Measurements from ENCODE around the gene TBC1D2B. TPM values are rescaled to one million over a fixed set of nuclear protein-coding genes. Genes with fewer than 3 reads are reported as not detected.
A peak's percentile ranks its signal among the peaks of the same experiment; 100 is the strongest.
"Not testable (repeated sequence)": the region's sequence is repeated elsewhere in the genome, so short reads cannot be mapped to it uniquely, and the experiment has no call there.

TBC1D2B gene
- total RNA-seq, 2 donors from 2014 or later = 54.0 to 58.5 TPM

DNA sequence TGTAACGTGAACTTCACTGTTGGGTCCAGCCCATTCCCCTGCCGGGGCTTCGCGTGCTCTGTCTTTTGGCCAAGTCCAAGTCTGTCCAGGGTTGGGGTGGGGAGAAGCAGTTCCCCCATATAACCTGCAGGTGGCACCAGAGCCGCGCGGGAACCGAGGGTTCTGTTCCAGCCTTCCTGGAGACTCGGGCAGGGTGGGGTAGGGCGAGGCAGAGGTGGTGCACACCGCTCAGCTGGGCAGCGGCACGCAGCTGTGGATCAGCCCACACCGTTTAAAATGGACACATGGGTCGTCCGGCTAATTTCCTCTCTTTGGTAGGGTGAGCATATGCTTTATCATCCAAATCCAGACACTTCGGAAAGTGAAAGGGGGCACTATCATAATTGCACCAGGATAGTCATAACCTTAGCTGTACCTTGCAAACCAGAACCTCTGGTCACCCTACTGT, 118.1 kb downstream of the TBC1D2B start:
- H3K4me3 ChIP-seq = peak overlapping the region; percentile 60
- H3K4me1 ChIP-seq (ENCODE audit: control insufficient read depth in 1 of 2, low read depth in 2 of 2) = no peaks in the 10 kb centered on the region
- H3K9me3 ChIP-seq = no peaks in the 10 kb centered on the region
- no peaks in the 10 kb centered on the region for H3K36me3 ChIP-seq
- ATAC-seq (ENCODE audit: insufficient number of reproducible peaks, low FRiP score, low read depth) (peak; percentile 88), DNase-seq (ENCODE audit: low spot score) (no peak)
- H3K27ac ChIP-seq = no peak overlapping the region
- TF ChIP-seq, protein P1, sequence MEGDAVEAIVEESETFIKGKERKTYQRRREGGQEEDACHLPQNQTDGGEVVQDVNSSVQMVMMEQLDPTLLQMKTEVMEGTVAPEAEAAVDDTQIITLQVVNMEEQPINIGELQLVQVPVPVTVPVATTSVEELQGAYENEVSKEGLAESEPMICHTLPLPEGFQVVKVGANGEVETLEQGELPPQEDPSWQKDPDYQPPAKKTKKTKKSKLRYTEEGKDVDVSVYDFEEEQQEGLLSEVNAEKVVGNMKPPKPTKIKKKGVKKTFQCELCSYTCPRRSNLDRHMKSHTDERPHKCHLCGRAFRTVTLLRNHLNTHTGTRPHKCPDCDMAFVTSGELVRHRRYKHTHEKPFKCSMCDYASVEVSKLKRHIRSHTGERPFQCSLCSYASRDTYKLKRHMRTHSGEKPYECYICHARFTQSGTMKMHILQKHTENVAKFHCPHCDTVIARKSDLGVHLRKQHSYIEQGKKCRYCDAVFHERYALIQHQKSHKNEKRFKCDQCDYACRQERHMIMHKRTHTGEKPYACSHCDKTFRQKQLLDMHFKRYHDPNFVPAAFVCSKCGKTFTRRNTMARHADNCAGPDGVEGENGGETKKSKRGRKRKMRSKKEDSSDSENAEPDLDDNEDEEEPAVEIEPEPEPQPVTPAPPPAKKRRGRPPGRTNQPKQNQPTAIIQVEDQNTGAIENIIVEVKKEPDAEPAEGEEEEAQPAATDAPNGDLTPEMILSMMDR (IDR thresholded peaks at IDR 0.05) = peak; percentile 98
- H3K27me3 ChIP-seq (replicated peaks; ENCODE audit: insufficient read depth) = no peaks in the 10 kb centered on the region

DNA sequence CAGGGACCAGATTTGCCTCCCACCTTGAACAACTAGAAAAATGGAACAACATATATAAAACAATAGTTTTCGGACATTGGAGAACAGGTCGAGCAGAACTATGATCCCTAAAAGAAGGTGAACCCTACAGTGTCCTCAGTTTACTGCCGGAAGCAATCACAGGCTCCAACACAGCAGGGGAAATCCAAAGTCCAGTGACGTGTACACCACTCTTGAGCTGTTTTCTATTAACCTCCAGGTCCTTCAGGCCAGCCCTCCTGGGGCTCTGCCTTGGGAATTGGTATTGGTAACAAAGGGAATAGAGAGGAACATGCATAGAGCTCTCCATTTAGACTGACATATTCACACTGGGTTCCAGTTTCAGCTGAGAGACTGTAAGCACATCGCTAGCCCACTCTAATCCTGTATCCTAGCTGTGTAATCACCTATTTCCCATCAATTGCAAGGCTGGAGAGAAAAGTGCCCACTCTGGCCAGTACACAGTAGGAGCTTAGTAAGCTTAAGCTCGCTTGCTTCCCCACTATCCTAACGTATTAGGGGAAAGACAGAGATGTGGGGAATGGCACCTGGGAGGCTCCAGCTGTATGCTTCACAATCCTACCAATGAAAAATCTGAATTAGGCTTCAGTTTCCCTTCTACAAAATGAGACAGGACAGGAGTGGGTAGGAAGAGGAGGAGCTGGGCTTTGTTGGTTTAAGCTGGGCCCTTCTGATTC, 118.6 kb downstream of the TBC1D2B start:
- H3K27me3 ChIP-seq (replicated peaks; ENCODE audit: insufficient read depth); H3K36me3 ChIP-seq; H3K27ac ChIP-seq; ATAC-seq (ENCODE audit: insufficient number of reproducible peaks, low FRiP score, low read depth); DNase-seq (ENCODE audit: low spot score); H3K9me3 ChIP-seq; H3K4me1 ChIP-seq (ENCODE audit: control insufficient read depth in 1 of 2, low read depth in 2 of 2): not testable (repeated sequence)
- peak overlapping the region; percentile 60 for H3K4me3 ChIP-seq

DNA sequence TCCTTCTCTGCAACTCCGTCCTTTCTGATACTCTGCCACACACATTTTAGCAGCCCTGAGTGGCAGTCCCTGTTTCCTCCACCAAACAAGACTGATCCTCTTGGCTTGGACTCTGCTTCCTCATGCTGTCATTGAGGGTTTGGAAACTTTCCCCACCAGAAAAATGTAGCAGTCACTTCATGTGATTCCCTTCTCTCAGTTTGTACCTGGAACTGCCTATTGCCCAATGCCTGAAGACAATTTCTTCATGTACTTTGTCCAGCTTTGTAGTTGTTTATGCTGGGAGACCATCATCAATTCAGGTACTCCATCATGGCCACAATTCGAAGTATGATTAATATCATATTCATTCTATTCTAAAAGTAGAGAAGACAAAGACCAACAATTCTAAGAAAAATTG, 119.5 kb downstream of the TBC1D2B start:
- H3K36me3 ChIP-seq; H3K27me3 ChIP-seq (replicated peaks; ENCODE audit: insufficient read depth); ATAC-seq (ENCODE audit: insufficient number of reproducible peaks, low FRiP score, low read depth); H3K9me3 ChIP-seq; H3K27ac ChIP-seq; H3K4me3 ChIP-seq; H3K4me1 ChIP-seq (ENCODE audit: control insufficient read depth in 1 of 2, low read depth in 2 of 2); DNase-seq (ENCODE audit: low spot score): not testable (repeated sequence)

DNA sequence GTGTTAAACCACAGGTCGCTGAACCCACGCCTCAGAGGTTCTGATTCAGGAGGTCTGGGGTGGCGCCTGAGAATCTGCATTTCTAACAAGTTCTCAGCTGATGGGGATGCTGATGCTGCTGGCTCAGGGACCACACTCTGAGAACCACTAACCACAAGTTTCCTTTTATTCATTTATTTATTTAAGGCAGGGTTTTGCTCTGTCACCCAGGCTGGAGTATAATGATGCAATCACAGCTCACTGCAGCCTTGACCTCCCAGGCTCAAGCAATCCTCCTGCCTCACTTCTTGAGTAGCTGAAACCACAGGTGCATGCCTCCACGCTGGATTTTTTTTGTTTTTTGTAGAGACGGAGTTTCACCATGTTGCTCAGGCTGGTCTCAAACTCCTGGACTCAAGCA, 123.6 kb downstream of the TBC1D2B start:
- not testable (repeated sequence) for H3K36me3 ChIP-seq; H3K27ac ChIP-seq; H3K4me3 ChIP-seq; DNase-seq (ENCODE audit: low spot score); H3K4me1 ChIP-seq (ENCODE audit: control insufficient read depth in 1 of 2, low read depth in 2 of 2); H3K9me3 ChIP-seq; ATAC-seq (ENCODE audit: insufficient number of reproducible peaks, low FRiP score, low read depth); H3K27me3 ChIP-seq (replicated peaks; ENCODE audit: insufficient read depth)

DNA sequence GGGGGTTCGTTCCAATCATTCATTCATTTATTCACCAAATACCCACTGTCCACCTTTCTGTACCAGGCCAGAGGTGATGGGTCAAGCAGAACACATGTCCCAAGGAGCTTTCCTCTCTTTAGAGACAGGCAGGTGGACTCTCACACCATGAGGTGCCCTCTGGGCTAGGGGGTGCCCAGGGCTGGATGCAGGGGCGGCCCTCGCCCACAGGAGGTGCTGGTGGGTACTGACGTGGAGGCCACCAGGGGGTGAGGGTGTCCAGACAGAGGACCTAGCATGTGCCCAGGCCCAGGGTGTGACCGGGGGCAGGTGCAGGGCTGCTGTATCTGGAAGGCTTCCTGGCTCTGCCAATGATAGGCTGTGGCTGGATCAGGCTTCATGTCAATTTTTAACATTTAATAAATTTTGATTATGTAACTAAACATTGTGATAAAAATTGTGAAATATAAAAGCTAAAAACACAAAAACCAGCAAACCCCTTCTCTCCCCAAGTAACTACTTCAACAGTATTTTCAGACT, 124.5 kb downstream of the TBC1D2B start:
- H3K4me1 ChIP-seq (ENCODE audit: control insufficient read depth in 1 of 2, low read depth in 2 of 2); H3K36me3 ChIP-seq; H3K9me3 ChIP-seq; DNase-seq (ENCODE audit: low spot score); H3K27ac ChIP-seq; H3K27me3 ChIP-seq (replicated peaks; ENCODE audit: insufficient read depth); H3K4me3 ChIP-seq; ATAC-seq (ENCODE audit: insufficient number of reproducible peaks, low FRiP score, low read depth): not testable (repeated sequence)

DNA sequence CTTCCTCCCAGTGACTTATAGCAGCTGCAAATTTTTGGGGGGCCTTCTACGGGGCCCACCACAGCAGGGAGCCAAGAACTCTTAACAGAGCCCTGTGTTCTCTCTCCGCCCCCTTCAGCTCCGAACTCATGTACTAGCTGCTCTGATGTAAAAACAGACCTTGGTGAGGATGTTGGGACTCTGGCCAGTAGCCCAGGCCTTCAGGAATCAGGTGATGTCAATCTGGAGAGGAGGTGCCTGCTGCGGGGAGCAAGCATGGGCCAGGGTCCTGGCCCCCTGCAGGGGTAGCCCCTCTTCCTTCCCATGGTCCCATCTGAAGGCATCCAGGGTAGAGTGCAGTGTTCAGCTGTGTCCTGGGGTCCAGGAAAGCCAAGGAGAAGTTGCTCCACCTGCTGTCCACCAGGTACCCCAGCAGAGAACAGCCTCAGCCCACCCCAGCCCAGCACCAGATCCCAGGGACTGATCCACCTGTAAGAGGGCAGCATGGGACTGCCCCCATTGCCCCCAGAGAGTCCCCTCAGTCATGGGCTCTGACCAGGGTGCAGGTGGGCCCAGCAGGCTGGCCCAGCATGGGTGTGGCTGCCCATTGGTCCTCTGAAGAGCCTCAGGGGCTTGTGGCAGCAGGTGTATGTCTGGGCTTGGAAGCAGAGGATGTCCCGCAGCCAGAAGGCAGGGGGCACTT, 126.3 kb downstream of the TBC1D2B start:
- H3K9me3 ChIP-seq; H3K36me3 ChIP-seq; DNase-seq (ENCODE audit: low spot score); H3K4me3 ChIP-seq; H3K27ac ChIP-seq; H3K27me3 ChIP-seq (replicated peaks; ENCODE audit: insufficient read depth); ATAC-seq (ENCODE audit: insufficient number of reproducible peaks, low FRiP score, low read depth); H3K4me1 ChIP-seq (ENCODE audit: control insufficient read depth in 1 of 2, low read depth in 2 of 2): not testable (repeated sequence)

DNA sequence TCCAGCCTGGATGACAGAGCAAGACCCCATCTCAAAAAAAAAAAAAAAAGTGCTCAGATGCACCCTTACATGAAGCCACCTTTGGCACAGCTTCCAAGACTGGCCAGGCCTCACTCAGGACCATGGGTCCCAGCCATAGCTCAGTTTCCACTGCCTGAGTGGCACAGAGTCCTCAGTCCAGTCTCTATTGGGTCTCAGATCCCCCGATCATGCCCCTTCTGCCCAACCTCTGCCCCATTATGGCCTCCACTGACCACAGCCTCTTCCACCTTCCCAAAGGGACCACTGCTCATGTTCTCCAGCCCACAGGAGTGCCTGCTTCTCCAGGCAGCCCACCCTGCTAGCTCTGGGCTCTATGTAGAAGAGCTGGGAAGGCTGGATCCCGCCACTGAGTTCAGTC, 127.0 kb downstream of the TBC1D2B start:
- not testable (repeated sequence) for H3K4me3 ChIP-seq; H3K9me3 ChIP-seq; H3K27ac ChIP-seq; ATAC-seq (ENCODE audit: insufficient number of reproducible peaks, low FRiP score, low read depth); DNase-seq (ENCODE audit: low spot score); H3K4me1 ChIP-seq (ENCODE audit: control insufficient read depth in 1 of 2, low read depth in 2 of 2); H3K36me3 ChIP-seq; H3K27me3 ChIP-seq (replicated peaks; ENCODE audit: insufficient read depth)

DNA sequence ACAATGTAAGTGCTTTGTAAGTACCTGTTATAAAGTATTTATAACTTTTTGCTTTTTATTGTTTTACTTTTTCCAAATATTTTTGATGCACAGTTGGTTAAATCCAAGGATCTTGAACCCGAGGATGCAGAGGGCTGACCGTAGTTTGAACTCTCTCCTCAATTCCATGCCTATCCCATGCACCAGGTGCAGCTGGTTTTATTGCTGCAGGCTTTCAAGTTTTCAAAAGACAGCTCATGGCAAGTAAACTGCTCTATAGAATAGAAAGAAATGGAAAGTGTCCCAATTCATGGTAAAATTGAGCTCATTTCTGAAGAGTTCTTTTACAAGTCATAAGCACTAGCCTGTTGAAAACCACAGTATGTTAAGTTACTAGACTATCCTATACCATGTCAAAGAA, 131.9 kb downstream of the TBC1D2B start:
- no peak for DNase-seq (ENCODE audit: low spot score)
- TF ChIP-seq, protein P1 (IDR thresholded peaks at IDR 0.05) = no peak

More for the DNA sequence above, 131.9 kb downstream of the TBC1D2B start:
- no peaks in the 10 kb centered on the region for H3K27me3 ChIP-seq (replicated peaks; ENCODE audit: insufficient read depth)
- no peak overlapping the region for H3K27ac ChIP-seq
- H3K36me3 ChIP-seq = no peaks in the 10 kb centered on the region
- peaks cover 0 to 6% of the 10 kb centered on the region in 2 donors for H3K4me1 ChIP-seq (ENCODE audit: control insufficient read depth in 1 of 2, low read depth in 2 of 2)
- ATAC-seq (ENCODE audit: insufficient number of reproducible peaks, low FRiP score, low read depth) = no peak
- no peak overlapping the region for H3K4me3 ChIP-seq
- no peaks in the 10 kb centered on the region for H3K9me3 ChIP-seq
